ENCODE data around the gene ADCYAP1R1.

Gene ADCYAP1R1

GRCh38 chr7:31100445-31100844 is 48.3 kb downstream of the ADCYAP1R1 start:
- Histone ChIP-seq H3K27ac (ENCODE audit: low read length) (no peak overlapping the region), H3K9ac (ENCODE audit: low read depth, low read length) (no peak overlapping the region), H3K4me2 (ENCODE audit: insufficient read depth, low read length) (no peak overlapping the region), H3K4me1 (ENCODE audit: insufficient read depth, low read length) (no peaks in the 10 kb centered on the region), H2AFZ (ENCODE audit: low read depth, low read length) (no peak overlapping the region), H3K27me3 (ENCODE audit: insufficient read depth, low read length, poor library complexity) (peaks cover 9% of the 10 kb centered on the region), H4K20me1 (ENCODE audit: insufficient read depth, low read length) (no peaks in the 10 kb centered on the region), H3K79me2 (ENCODE audit: insufficient read depth, low read length) (no peaks in the 10 kb centered on the region), H3K4me3 (ENCODE audit: low read depth in 1 of 2, low read length in 2 of 2) (no peak overlapping the region), H3K9me3 (ENCODE audit: insufficient read depth, low read length, severe bottlenecking) (no peaks in the 10 kb centered on the region), H3K36me3 (ENCODE audit: insufficient read depth, low read length) (no peaks in the 10 kb centered on the region)
- no peak for DNase-seq
- TF ChIP-seq EZH2 (IDR thresholded peaks at IDR 0.05; ENCODE audit: borderline replicate concordance, low read depth, low read length, severe bottlenecking) (no peak), CTCF (IDR thresholded peaks at IDR 0.05; ENCODE audit: borderline replicate concordance, extremely low read depth, low read length, poor library complexity, severe bottlenecking) (no peak)
- ATAC-seq (ENCODE audit: insufficient read depth, low read depth), result no peak

GRCh38 chr7:31100871-31101270 is 48.8 kb downstream of the ADCYAP1R1 start:
- Histone ChIP-seq H3K36me3 (ENCODE audit: insufficient read depth, low read length) (no peaks in the 10 kb centered on the region), H3K4me1 (ENCODE audit: insufficient read depth, low read length) (no peaks in the 10 kb centered on the region), H3K9me3 (ENCODE audit: insufficient read depth, low read length, severe bottlenecking) (no peaks in the 10 kb centered on the region), H3K79me2 (ENCODE audit: insufficient read depth, low read length) (no peaks in the 10 kb centered on the region), H3K9ac (ENCODE audit: low read depth, low read length) (no peak overlapping the region), H3K27ac (ENCODE audit: low read length) (no peak overlapping the region), H4K20me1 (ENCODE audit: insufficient read depth, low read length) (no peaks in the 10 kb centered on the region), H3K27me3 (ENCODE audit: insufficient read depth, low read length, poor library complexity) (peaks cover 9% of the 10 kb centered on the region), H3K4me2 (ENCODE audit: insufficient read depth, low read length) (no peak overlapping the region), H2AFZ (ENCODE audit: low read depth, low read length) (no peak overlapping the region), H3K4me3 (ENCODE audit: low read depth in 1 of 2, low read length in 2 of 2) (no peak overlapping the region)
- DNase-seq (no peak), ATAC-seq (ENCODE audit: insufficient read depth, low read depth) (no peak)
- TF ChIP-seq CTCF (IDR thresholded peaks at IDR 0.05; ENCODE audit: borderline replicate concordance, extremely low read depth, low read length, poor library complexity, severe bottlenecking) (no peak), EZH2 (IDR thresholded peaks at IDR 0.05; ENCODE audit: borderline replicate concordance, low read depth, low read length, severe bottlenecking) (no peak)

- no peak overlapping the region for H3K4me3 ChIP-seq (ENCODE audit: low read depth in 1 of 2, low read length in 2 of 2)
- ATAC-seq (ENCODE audit: insufficient read depth, low read depth) (no peak), DNase-seq (no peak)
- peaks cover 9% of the 10 kb centered on the region for H3K27me3 ChIP-seq (ENCODE audit: insufficient read depth, low read length, poor library complexity)
- no peaks in the 10 kb centered on the region for H3K9me3 ChIP-seq (ENCODE audit: insufficient read depth, low read length, severe bottlenecking)
- H3K79me2 ChIP-seq (ENCODE audit: insufficient read depth, low read length), result no peaks in the 10 kb centered on the region
- no peak overlapping the region for H3K27ac ChIP-seq (ENCODE audit: low read length)
- H4K20me1 ChIP-seq (ENCODE audit: insufficient read depth, low read length), result no peaks in the 10 kb centered on the region
- TF ChIP-seq CTCF (IDR thresholded peaks at IDR 0.05; ENCODE audit: borderline replicate concordance, extremely low read depth, low read length, poor library complexity, severe bottlenecking) (no peak), EZH2 (IDR thresholded peaks at IDR 0.05; ENCODE audit: borderline replicate concordance, low read depth, low read length, severe bottlenecking) (no peak)
- no peaks in the 10 kb centered on the region for H3K4me1 ChIP-seq (ENCODE audit: insufficient read depth, low read length)
- no peak overlapping the region for H3K4me2 ChIP-seq (ENCODE audit: insufficient read depth, low read length)
- H3K9ac ChIP-seq (ENCODE audit: low read depth, low read length), result no peak overlapping the region
- no peak overlapping the region for H2AFZ ChIP-seq (ENCODE audit: low read depth, low read length)
- no peaks in the 10 kb centered on the region for H3K36me3 ChIP-seq (ENCODE audit: insufficient read depth, low read length)
Observed at GRCh38 chr7:31101544-31101943, 49.4 kb downstream of the ADCYAP1R1 start.
